Measurements from ENCODE around the gene POLR1C.
"Not testable (repeated sequence)": the region's sequence is repeated elsewhere in the genome, so short reads cannot be mapped to it uniquely, and the experiment has no call there.

POLR1C gene

DNA sequence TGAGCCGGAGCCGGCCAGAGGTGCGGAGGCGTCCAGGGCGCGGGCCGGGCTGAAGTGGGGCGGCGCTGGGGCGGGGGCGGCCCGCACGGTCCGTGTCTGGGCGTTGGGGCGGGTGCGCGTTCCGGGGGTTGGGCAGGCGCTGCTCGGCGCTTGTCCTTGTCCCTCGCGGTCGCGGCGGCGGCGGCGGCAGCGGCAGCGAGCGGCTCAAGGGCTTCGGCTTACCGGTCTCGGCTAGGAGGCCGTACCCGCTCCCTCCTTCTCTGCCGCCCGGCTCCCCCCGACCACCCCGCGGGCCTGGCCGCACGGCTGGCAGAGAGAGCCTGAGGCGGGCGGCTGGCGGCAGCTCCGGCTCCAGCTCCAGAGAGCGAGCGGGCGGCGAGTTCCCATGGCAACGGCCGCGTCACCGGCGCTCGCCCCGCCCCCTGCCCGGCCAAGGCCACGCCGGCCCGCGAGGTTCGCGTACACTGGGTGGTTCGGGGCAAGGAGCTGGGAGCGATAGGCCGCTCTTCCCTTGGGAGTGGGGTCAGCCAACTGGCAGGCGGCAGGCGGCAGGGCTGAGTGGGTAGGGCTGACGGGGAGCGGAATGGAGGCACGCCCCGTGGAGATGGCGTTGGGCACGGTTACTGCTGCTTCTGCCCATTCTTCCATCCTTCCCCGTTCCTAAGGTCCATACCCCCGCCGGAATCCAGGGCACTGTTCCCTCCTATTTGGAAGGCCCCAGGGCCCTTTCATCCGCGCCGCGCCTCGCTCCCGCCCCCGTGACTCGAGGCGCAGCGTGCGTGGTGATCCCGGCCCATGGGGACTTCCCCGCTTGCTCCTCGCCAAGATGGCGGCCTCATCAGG is 6.7 kb upstream of the POLR1C start, which contains the start of gene LRRC73:
Gene LRRC73 (minus strand): TSS at position 363 of the 843 bp plus-strand sequence. CDS start 561 bp downstream, outside the sequence.
- peak; percentile 67 for DNase-seq (ENCODE audit: low read depth)

DNA sequence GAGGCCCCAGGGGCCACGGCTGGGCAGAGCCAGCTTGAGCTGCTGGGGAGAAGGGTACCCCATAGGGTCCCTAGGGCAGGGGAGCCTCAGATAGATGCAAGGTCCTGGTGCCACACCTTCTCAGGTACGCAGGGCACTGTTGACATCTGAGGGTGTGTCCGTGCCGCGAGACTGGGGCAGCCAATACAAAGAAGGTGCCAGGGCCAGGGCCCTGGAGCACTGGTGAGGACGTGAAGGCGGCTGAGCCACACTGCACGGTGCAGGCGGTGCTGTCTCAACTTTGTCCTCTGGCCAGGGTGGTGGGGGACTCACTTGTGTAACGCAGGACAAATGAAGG is 6.1 kb upstream of the POLR1C start:
- DNase-seq (ENCODE audit: low read depth): no peak

DNA sequence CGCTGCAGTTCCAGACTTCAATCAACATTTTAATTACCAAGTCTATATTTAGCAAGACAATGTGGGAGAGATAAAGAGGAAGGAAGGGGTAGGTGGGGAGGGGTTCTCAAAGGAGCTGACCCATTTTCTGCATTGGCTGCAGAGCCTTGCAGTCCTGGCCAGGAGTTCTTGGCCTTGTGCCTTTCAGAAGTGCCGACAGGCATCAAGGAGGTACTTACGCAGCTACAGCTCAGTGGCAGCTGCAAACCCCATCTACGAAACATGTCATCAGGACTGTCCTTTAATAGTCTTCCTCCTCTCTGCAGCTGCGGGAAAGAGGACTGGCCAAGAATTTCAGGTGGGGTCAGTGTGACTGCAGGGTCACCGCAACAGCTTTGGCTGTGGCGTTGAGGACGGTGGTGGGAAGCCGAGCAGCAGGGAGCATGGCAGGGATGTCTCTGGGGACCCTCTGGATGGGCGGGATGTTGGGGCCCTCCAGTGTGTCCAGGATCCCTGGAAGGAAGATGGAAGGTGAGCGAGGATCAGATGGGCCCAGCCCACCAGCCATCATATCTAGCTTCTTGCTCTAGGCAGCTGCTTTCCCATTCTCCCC is 5.0 kb upstream of the POLR1C start:
- DNase-seq (ENCODE audit: low read depth): no peak

DNA sequence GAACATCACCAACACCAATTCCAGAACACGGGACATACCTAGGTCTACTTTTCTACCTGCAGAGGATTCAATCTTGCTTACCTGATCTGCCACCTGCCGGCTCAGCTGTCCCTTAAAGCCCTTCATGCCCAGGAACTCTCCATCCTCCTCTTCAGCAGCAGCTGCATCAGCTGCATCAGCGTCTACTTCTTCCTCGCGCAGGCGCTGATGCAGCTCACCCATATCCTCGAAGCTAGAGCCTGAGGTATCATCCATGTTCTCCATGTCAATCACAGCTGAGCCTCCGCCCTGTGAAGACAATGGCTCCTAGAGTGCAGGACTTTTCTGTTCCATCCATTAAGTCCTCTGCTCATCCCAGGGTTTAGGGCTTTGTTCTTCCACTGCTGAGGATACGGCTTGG is 1.1 kb upstream of the POLR1C start:
- no peak for DNase-seq (ENCODE audit: low read depth)

DNA sequence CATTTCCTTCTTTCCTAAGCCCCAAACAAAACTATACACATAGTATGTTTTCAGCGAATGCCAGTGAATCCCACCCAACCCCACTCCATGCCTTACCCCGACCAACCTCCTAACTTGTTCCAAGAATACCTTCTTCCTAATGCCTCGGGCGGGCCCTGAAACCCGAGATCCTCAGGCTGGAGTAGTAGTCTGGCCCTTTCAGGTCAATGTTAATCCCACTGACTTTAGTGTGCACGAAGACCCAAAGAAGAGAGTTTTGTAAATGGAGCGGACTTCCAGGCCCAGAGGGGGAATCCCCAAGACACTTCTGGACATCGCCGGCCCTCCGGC is 557 bp upstream of the POLR1C start:
- DNase-seq (ENCODE audit: low read depth): no peak

DNA sequence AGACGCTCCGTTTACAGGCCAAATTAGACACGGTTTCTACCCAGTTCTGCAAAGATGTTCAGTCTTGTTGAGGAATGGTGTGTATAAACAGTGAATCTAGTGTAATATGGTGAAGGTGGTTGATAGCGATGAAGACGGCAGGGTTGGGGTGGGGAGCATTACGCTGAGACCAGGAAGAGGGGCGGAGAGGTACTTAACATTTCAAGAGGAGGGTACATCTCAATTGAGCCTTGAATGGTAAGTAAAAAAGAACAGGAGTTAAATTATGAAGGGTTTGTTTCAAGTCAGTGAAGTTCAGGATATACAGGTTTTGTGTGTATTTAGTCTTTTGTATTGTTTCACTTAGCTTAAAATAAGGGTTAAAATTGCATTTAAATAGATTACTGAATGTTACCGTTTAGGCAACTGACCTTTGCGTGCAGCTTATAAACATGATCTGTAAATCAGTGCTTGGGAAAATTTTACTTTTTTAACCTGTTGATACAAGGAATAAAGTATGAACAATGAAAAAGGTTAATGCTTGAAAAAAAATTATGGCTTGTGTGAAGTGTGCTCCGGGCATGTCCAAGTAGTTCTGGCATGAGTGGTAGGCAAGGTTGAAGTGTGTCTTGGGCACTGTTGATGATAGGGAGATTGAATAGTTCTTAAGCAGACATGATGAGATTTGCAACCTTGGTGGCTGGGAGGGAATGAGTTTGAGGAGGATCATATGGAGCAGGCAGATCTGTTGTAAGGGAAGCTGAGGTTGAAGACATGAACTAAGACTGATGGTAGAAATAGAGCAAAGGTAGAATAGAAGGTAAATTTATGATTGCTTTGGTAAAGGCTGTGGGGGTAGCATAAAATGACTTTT is 842 bp downstream of the POLR1C start:
- DNase-seq (ENCODE audit: low read depth): no peak

DNA sequence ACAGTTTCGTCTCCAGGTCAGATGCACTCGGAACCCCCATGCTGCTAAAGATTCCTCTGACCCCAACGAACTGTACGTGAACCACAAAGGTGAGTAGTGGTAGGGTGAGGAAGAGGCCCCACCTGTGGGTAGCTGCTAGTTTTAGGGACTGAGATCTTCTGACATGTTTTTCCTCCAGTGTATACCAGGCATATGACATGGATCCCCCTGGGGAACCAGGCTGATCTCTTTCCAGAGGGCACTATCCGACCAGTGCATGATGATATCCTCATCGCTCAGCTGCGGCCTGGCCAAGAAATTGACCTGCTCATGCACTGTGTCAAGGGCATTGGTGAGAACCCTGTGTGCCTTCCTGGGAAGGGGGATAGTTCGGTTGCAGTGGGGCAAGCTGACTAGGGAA is 3.2 kb downstream of the POLR1C start:
- DNase-seq (ENCODE audit: low read depth): no peak

DNA sequence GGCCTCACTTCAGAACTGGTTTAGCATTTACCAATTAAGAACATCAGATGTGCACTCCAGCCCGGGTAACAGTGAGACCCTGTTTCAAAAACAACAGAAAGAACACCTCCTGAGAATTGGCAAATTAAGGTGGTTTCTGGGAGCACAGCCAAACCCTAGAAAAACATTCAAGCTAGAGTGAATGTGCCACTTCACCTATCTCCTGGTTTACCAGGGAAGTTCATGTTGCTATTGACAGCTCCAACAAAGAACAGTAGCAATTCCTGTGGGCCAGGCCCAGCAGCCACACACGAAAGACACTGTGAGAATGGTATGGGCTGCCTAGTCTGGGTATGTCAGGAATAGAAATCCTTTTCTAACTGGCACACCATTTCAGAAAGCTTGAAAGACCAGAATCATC is 4.9 kb downstream of the POLR1C start:
- DNase-seq (ENCODE audit: low read depth): no peak

DNA sequence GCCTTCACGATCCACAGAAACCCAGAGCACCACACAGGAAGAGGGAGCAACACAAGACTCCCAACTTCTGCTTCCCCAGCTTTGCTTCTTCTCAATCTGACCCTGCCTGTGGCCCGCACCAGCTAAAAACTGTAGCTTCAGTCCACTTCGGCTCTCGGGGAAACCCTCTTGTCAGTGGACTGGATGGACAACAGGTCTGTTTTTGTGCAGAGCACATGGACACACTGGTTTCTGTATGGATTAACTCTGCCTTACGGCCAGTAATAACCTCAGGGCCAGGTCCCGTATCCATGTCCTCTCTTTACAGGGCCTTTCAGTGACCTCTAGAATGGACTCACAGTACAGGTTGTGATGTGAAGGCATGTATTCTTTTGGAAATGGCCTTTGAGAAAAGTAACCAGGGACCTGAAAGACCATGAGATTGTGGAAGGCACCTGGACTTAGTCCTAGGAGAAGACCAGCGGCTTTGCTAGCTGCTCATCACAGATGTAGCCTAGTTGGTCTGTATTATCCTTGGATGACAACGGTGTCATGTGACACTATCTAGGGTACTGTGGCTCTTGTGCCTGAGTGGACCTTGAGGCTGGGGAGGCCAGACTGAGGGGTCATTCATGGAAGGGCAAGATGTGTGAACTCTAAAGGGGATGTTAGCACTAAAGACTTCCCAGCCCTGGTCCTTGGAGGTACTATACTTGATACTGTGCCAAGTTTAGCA is 5.8 kb downstream of the POLR1C start:
- DNase-seq (ENCODE audit: low read depth): no peak

DNA sequence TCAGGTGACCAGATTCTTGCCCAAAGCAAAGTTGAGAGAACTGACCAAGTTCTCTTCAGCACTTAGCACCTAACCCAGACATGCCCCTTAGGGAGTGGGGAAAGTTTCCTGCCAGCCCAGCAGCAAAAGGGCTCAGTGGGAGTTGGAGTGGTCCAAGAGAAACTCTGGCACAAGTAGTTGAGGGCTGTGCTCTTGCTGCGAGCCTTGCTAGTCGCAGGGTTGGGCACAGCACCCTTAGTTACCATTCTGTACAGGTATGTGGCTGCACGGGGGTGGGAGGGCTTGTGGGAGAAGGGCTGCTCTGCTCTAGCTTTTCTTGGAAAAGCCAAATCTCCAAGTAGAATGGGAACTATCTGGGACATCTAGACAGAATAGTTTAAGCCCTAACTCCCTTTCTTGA is 6.4 kb downstream of the POLR1C start:
- DNase-seq (ENCODE audit: low read depth): no peak

DNA sequence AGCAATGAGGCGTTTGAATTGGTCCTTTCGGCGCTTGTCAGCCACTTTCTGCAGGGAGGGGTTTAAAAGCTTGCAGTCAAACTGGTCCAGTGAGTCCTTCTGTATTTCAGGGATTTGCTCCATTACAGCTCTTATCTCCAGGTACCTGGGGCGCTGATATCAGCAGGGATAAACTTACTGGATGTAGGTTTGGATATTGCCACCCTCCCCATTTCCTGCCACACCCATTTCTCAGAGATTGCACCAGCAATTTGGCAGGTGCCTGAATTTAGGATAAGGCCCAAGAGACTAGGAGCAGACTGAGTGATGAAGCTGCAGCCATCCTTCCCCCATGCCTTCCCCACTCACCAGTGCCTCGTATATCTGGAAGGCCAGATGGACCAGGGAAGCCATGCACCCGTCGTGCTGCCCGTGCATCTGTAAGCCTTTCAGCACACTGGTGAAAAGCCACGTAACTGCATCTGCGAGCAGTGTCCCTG is 7.6 kb downstream of the POLR1C start:
- no peak for DNase-seq (ENCODE audit: low read depth)

DNA sequence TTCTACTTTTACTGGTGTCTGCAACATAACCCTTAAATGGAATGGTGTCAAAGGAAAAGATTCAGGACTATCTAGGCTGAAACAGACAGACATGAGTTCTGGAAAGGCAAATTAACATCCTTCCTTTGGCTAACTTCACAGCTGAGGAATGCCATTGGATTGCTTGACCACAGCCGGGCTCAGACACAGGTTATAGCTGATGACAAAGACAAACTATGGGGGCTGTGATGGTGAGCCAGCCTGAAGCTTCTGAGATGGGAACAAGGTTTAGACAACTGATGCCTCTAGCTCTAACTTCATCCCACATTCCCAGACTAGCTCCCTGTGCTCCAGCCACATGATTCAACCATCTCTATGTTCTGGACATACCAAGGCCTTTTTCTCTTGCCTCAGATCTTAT is 15.3 kb downstream of the POLR1C start:
- no peak for DNase-seq (ENCODE audit: low read depth)

DNA sequence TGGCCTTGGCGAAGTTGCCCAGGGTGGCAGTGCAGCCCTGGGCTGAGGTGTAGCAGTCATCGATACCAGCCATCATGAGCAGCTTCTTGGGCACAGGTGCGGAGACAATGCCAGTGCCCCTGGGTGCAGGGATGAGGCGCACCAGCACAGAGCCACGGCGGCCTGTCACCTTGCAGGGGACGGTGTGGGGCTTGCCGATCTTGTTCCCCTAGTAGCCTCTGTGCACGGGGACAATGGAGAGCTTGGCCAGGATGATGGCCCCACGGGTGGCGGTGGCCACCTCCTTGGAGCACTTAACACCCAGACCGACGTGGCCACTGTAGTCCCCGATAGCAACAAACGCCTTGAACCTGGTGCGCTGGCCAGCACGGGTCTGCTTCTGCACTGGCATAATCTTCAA is 22.1 kb downstream of the POLR1C start:
- DNase-seq (ENCODE audit: low read depth): not testable (repeated sequence)

DNA sequence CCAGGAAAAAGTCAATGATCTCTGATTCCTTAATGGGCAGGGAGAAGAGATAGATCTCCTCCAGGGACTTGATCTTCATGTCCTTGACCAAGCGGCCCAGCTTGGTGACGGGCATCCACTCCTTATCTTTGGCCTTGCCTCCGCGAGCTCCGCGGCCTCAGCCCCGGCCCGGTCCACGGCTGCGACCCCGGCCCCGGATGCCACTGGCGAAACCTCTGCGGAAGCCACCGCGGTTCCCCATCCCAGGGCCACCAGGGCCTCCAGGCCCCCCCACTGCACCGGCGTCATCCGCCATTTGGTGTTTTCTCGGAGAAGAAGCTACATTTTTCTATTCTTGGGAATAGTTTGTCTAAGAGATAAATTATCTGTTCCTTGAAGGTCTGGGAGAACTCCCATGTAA is 22.5 kb downstream of the POLR1C start:
- not testable (repeated sequence) for DNase-seq (ENCODE audit: low read depth)

DNA sequence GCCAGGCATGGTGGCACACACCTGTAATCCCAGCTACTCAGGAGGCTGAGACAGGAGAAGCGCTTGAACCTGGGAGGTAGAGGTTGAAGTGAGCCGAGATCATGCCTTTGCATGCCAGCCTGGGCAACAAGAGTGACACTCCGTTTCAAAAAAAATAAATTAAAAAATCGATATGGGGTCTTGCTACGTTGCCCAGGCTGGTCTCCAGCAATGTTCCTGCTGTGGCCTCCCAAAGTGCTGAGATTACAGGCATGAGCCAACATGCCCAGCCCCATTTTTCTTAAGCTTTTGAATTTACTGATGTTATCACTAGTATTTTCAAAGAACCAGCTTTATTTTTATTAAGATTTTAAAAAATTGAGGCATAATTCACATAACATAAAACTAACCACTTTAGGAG is 23.6 kb downstream of the POLR1C start:
- DNase-seq (ENCODE audit: low read depth): no peak

DNA sequence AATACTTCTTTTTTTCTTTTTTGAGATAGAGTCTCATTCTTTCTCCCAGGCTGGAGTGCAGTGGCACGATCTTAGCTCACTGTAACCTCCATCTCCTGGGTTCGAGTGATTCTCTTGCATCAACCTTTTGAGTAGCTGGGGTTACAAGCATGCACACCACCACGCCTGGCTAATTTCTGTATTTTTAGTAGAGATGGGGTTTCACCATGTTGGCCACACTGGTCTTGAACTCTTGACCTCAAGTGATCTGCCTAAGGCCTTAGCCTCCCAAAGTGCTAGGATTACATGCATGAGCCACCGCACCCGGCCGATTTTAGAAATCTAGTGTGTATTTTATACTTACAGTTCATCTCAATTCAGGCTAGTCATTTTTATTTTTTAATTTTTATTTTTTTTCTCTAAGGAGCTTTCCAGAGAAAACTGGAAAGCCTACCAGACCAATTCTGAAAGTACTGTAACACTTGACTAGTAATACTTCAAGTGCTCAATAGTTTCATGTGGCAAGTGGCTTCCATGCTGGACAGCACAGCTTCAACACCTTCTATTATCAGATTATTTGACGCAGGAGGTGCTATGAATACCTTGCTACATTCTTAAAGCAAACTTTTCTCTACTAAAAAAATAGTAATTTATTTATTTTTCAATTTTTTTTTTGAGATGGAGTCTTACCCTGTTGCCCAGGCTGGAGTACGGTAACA is 25.0 kb downstream of the POLR1C start:
- no peak for DNase-seq (ENCODE audit: low read depth)

DNA sequence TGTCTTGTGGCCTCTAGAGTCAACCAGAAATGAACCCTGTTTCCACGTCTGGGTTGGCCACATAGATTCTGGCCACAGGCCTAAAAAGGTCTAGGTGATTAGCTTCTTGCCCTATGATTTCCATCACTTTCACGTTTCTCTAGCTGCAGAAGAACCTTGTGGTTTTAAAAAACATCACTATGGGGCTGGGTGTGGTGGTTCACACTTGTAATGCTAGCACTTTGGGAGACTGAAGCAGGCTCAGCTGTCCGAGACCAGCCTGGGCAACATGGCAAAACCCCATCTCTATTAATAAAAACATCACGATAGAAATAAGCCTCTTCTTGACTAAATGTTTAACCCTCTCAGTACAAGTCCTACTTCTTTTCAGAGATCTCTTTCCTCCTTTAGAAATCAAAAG is 27.6 kb downstream of the POLR1C start:
- no peak for DNase-seq (ENCODE audit: low read depth)

DNA sequence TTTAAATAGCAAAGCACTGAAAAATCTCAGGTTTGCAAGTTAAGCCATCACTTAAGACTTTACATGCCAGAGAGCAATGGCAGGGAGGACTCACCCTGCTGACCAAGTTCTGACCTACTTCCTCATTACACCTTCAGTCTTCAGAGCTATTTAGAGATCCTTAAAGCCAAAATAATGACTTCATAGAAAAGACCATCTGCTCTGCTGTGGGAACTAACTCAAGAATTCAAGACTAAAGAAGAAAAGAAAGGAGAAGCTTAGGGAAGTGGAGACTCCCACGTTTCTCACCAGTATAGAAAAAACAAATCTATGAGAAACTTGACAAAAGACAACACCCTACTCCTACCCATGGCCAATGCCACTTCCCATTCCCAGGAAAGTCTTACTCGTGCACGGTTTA is 30.3 kb downstream of the POLR1C start:
- no peak for DNase-seq (ENCODE audit: low read depth)

DNA sequence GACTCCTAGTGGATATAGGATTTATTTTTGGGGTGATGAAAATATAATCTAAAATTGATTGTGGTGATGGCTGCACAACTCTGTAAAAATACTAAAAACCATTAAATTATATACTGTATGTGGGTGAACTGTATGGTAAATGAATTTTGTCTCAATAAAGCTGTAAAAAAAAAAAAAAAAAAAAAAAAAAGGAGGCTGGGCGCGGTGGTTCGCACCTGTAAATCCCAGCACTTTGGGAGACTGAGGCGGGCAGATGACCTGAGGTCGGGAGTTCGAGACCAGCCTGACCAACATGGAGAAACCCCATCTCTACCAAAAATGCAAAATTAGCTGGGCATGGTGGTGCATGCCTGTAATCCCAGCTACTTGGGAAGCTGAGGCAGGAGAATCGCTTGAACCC is 40.7 kb downstream of the POLR1C start:
- DNase-seq (ENCODE audit: low read depth): not testable (repeated sequence)

DNA sequence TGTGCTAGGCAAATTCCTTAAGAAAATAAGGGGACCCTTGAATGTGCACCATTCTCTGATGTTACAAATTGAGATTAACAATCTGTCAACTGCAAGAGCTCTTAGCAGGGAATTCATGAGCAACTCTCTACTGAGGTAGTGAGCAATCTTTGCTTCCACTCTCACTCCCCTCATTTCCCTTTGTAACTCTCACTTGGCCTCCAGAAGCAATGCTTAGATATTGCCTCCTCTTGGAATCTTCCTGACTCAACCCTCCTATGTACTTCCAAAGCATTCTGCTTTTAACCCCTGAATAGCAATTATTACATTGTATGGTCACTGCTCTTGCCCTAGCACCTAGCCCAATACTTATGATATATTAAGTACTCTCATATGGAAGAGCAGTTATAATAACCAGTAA is 42.4 kb downstream of the POLR1C start:
- no peak for DNase-seq (ENCODE audit: low read depth)

DNA sequence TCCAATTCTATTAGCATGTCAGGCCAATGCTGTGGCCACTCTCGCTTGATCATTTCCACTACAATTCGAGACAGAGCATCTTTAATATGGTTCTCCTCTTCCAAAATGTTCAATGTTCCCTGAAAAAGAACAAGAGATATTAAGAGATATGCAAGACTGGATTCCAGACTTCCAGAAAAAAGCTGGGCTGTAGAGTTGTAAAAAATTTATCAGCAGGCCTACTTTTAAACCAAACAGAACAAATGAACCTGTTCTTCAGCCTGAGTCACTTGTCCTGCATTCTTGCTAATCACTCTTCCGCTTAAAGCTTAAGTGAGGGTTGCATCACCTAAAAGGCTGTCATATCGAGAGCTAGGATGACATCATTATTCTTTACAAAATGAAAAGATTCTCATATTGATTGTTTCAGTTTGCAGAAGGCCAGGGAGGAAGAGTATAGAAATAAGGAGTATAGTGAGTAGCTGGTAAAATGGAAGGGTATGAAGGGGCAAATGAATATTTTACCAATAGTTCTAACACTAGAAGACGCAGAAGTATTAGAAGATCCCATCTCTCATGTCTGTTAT is 54.1 kb downstream of the POLR1C start:
- DNase-seq (ENCODE audit: low read depth): no peak
